HepG2 (cell line): ENCODE data around the gene VEGFA. TPM values are rescaled to one million over a fixed set of nuclear protein-coding genes. Genes with fewer than 3 reads are reported as not detected.

Source experiments
- BRD4 ChIP-seq: sonication (generic); formaldehyde crosslinking; IDR thresholded peaks from 2 replicates; pipeline ENCODE4 v1.4.0; 2020; ENCODE audit warnings: missing genetic modification reagents
- DPF2 ChIP-seq: sonication (generic); formaldehyde crosslinking; IDR thresholded peaks from 2 replicates; pipeline ENCODE4 v1.4.0; 2020; ENCODE audit warnings: mild to moderate bottlenecking, low read depth, missing genetic modification reagents, borderline replicate concordance
- EED ChIP-seq: sonication (generic); formaldehyde crosslinking; IDR thresholded peaks from 2 replicates; pipeline ENCODE4 v1.5.0; 2020; ENCODE audit warnings: mild to moderate bottlenecking, missing genetic modification reagents
- FOXK1 ChIP-seq: sonication (generic); formaldehyde crosslinking; IDR thresholded peaks from 2 replicates; pipeline ENCODE4 v1.4.0; 2020; ENCODE audit warnings: low read depth, missing genetic modification reagents, borderline replicate concordance
- FOXM1 ChIP-seq: sonication (generic); formaldehyde crosslinking; IDR thresholded peaks from 2 replicates; pipeline ENCODE4 v1.5.0; 2020; ENCODE audit warnings: missing genetic modification reagents
- KDM1A ChIP-seq: IDR thresholded peaks from 2 replicates; pipeline ENCODE4 v1.6.1; 2016; ENCODE audit warnings: missing compliant biosample characterization
- LCORL ChIP-seq, 2 experiments: fragments of 450-650 bp in 1 of 2; sonication (generic) in 1 of 2; formaldehyde crosslinking in 1 of 2; IDR thresholded peaks; 2 replicates each; pipeline versions ENCODE4 v1.5.0 to v1.6.1; 2017 to 2020; ENCODE audit warnings: antibody characterized with exemption in 1 of 2, missing genetic modification reagents in 1 of 2
- MBD4 ChIP-seq: IDR thresholded peaks from 2 replicates; pipeline ENCODE4 v1.6.1; 2012; ENCODE audit warnings: low read length, inconsistent platforms, borderline replicate concordance
- NFKBIZ ChIP-seq: IDR thresholded peaks from 2 replicates; pipeline ENCODE4 v1.6.1; 2018; ENCODE audit warnings: missing genetic modification reagents, missing compliant biosample characterization
- SSRP1 ChIP-seq: IDR thresholded peaks from 2 replicates; pipeline ENCODE4 v1.6.1; 2016; ENCODE audit warnings: control low read depth
- ZBTB1 ChIP-seq: sonication (generic); formaldehyde crosslinking; IDR thresholded peaks from 2 replicates; pipeline ENCODE4 v1.4.0; 2020; ENCODE audit warnings: missing genetic modification reagents, borderline replicate concordance
- ZBTB33 ChIP-seq: sonication (generic); formaldehyde crosslinking; IDR thresholded peaks from 2 replicates; pipeline ENCODE4 v1.4.0; 2020; ENCODE audit warnings: missing genetic modification reagents
- ZFP90 ChIP-seq: sonication (generic); formaldehyde crosslinking; IDR thresholded peaks from 2 replicates; pipeline ENCODE4 v1.8.0; 2022; ENCODE audit warnings: missing genetic modification reagents, mild to moderate bottlenecking, inconsistent platforms, borderline replicate concordance
- ZKSCAN1 ChIP-seq: fragments of 150-350 bp; IDR thresholded peaks from 2 replicates; pipeline ENCODE4 v1.6.1; 2014; ENCODE audit warnings: low read length
- ZNF17 ChIP-seq: sonication (generic); formaldehyde crosslinking; IDR thresholded peaks from 2 replicates; pipeline ENCODE4 v1.5.0; 2020; ENCODE audit warnings: mild to moderate bottlenecking, missing genetic modification reagents
- ZNF282 ChIP-seq: fragments of 450-650 bp; IDR thresholded peaks from 2 replicates; pipeline ENCODE4 v1.6.1; 2018; ENCODE audit not compliant: partially characterized antibody
- ZNF446 ChIP-seq: sonication (generic); formaldehyde crosslinking; IDR thresholded peaks from 2 replicates; pipeline ENCODE4 v1.5.0; 2020; ENCODE audit warnings: mild to moderate bottlenecking, missing genetic modification reagents
- ZNF530 ChIP-seq: sonication (generic); formaldehyde crosslinking; IDR thresholded peaks from 2 replicates; pipeline ENCODE4 v1.5.0; 2020; ENCODE audit warnings: low read depth, mild to moderate bottlenecking, missing genetic modification reagents
- ZNF562 ChIP-seq: sonication (generic); formaldehyde crosslinking; IDR thresholded peaks from 2 replicates; pipeline ENCODE4 v1.8.0; 2022; ENCODE audit warnings: missing genetic modification reagents, borderline replicate concordance
- ZNF576 ChIP-seq: sonication (generic); formaldehyde crosslinking; IDR thresholded peaks from 2 replicates; pipeline ENCODE4 v1.4.0; 2020; ENCODE audit warnings: mild to moderate bottlenecking, missing genetic modification reagents
- ZNF580 ChIP-seq: IDR thresholded peaks from 2 replicates; pipeline ENCODE4 v1.6.1; 2016; ENCODE audit warnings: low read depth, borderline replicate concordance
- ZNF598 ChIP-seq: sonication (generic); formaldehyde crosslinking; IDR thresholded peaks from 2 replicates; pipeline ENCODE4 v1.5.1; 2020; ENCODE audit warnings: mild to moderate bottlenecking, missing genetic modification reagents, borderline replicate concordance
- ZNF652 ChIP-seq: IDR thresholded peaks from 2 replicates; pipeline ENCODE4 v1.6.1; 2016; ENCODE audit warnings: low read depth, borderline replicate concordance
- ZZZ3 ChIP-seq: sonication (generic); formaldehyde crosslinking; IDR thresholded peaks from 2 replicates; pipeline ENCODE4 v1.4.0; 2020; ENCODE audit warnings: missing genetic modification reagents, mild to moderate bottlenecking, borderline replicate concordance
- polyA plus RNA-seq, 8 experiments: library from polyadenylated mRNA; depleted of rRNA in 3 of 8; stranded (reverse) in 7 of 8; unstranded in 1 of 8; fragments of >200 nt; fragmentation: Illumina TruSeq in 4 of 8; extraction: Trizol in 4 of 8; gene quantifications; 2 replicates each; pipeline versions ENCODE4 v1.2.1 to v1.2.3, GENCODE V29; 2011 to 2016; ENCODE audit warnings: low read depth in 4 of 8, missing spikeins in 1 of 8, mixed read lengths in 1 of 8; ENCODE audit not compliant: insufficient read depth in 1 of 8
- total RNA-seq, 5 experiments: library from RNA; depleted of rRNA; stranded (reverse); fragments of >200 nt; fragmentation: Illumina TruSeq; extraction: Trizol; gene quantifications; 2 replicates each; pipeline ENCODE4 v1.2.3, GENCODE V29; 2016; ENCODE audit warnings: low read depth in 1 of 5
- TF ChIP-seq, protein P1 (sequence below): sonication (generic); formaldehyde crosslinking; IDR thresholded peaks from 2 replicates; pipeline ENCODE4 v1.4.0; 2020; ENCODE audit warnings: missing genetic modification reagents, mild to moderate bottlenecking, borderline replicate concordance

The VEGFA gene
- total and polyA plus RNA-seq, 2 of the 13 experiments (the other 11 are each of a cell fraction or from before 2014, with no cell fraction given) = 68.1 to 629 TPM

- TF ChIP-seq, protein P1, sequence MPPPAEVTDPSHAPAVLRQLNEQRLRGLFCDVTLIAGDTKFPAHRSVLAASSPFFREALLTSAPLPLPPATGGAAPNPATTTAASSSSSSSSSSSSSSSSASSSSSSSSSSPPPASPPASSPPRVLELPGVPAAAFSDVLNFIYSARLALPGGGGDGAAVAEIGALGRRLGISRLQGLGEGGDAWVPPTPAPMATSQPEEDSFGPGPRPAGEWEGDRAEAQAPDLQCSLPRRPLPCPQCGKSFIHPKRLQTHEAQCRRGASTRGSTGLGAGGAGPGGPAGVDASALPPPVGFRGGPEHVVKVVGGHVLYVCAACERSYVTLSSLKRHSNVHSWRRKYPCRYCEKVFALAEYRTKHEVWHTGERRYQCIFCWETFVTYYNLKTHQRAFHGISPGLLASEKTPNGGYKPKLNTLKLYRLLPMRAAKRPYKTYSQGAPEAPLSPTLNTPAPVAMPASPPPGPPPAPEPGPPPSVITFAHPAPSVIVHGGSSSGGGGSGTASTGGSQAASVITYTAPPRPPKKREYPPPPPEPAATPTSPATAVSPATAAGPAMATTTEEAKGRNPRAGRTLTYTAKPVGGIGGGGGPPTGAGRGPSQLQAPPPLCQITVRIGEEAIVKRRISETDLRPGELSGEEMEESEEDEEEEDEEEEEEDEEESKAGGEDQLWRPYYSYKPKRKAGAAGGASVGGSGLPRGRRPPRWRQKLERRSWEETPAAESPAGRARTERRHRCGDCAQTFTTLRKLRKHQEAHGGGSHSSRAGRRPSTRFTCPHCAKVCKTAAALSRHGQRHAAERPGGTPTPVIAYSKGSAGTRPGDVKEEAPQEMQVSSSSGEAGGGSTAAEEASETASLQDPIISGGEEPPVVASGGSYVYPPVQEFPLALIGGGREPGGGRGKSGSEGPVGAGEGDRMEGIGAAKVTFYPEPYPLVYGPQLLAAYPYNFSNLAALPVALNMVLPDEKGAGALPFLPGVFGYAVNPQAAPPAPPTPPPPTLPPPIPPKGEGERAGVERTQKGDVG (CRISPR knock-in tag) = no peak; the same call in 1 of the 2 replicates
- no peak for TF ChIP-seq ZKSCAN1
- TF ChIP-seq ZFP90 (CRISPR knock-in tag) = no peak
- peak; percentile 92 for TF ChIP-seq NFKBIZ (CRISPR knock-in tag)
- TF ChIP-seq ZNF652 (CRISPR knock-in tag) = no peak
- no peak for TF ChIP-seq ZBTB1 (CRISPR knock-in tag)
- no peak for TF ChIP-seq ZZZ3 (CRISPR knock-in tag)
- TF ChIP-seq DPF2 (CRISPR knock-in tag) = 0 out of 2 replicates have a peak, but pooled peaks have one; percentile 35
- no peak for TF ChIP-seq FOXM1 (CRISPR knock-in tag)
- no peak for TF ChIP-seq ZNF282
- TF ChIP-seq ZNF576 (CRISPR knock-in tag) = no peak
- TF ChIP-seq ZNF530 (CRISPR knock-in tag) = no peak
- no peak for TF ChIP-seq ZNF562
- TF ChIP-seq ZBTB33 = no peak
- peak; percentile 63 for TF ChIP-seq EED
- TF ChIP-seq ZNF446 (CRISPR knock-in tag) = no peak
- TF ChIP-seq ZNF17 (CRISPR knock-in tag) = no peak
- TF ChIP-seq MBD4 = no peak
- TF ChIP-seq BRD4 (CRISPR knock-in tag) = no peak; the same call in 1 of the 2 replicates
- peak; percentile 80; the same call in 1 of the 2 replicates for TF ChIP-seq FOXK1 (CRISPR knock-in tag)
- TF ChIP-seq LCORL (IDR thresholded peaks at IDR 0.05) = peak; percentile 36; the same call in 1 of the 2 replicates
- peak; percentile 97 for TF ChIP-seq LCORL (CRISPR knock-in tag; IDR thresholded peaks at IDR 0.05)
- peak; percentile 68; the same call in 1 of the 2 replicates for TF ChIP-seq SSRP1 (CRISPR knock-in tag)
- TF ChIP-seq ZNF580 (CRISPR knock-in tag) = peak; percentile 69
- peak; percentile 93; the same call in 1 of the 2 replicates for TF ChIP-seq ZNF598
- TF ChIP-seq KDM1A (CRISPR knock-in tag) = 0 out of 2 replicates have a peak, but pooled peaks have one; percentile 23
Observed at GRCh38 chr6:43724914-43725642, 44.9 kb upstream of the VEGFA start (continued).
